T-helper 17 cell (primary cell): ENCODE results near the gene CNGB1. TPM values are rescaled to one million over a fixed set of nuclear protein-coding genes. Genes with fewer than 3 reads are reported as not detected.
A peak's percentile ranks its signal among the peaks of the same experiment; 100 is the strongest.

Source experiments
- ATAC-seq: fragments of 150-1000 bp; cut with Tn5 transposase; 2 replicates; pipeline ENCODE4 v1.10.0; 2021; ENCODE audit warnings: mild to moderate bottlenecking, moderate library complexity
- DNase-seq, 3 donors: peaks; one replicate each; pipeline versions ENCODE4 v3.0.0 to v3.0.0-alpha.2; 2020 to 2021
- H3K9me3 ChIP-seq: one replicate; pipeline ENCODE4 v1.7.0; 2013; ENCODE audit warnings: low read length, mild to moderate bottlenecking; ENCODE audit not compliant: control insufficient read depth, poor library complexity, severe bottlenecking
- H3K27ac Mint-ChIP-seq: one replicate; pipeline ENCODE4 v1.8.0; 2022; ENCODE audit warnings: mild to moderate bottlenecking, moderate library complexity, mixed read lengths
- H3K27me3 Mint-ChIP-seq: one replicate; pipeline ENCODE4 v1.8.0; 2022; ENCODE audit warnings: mixed read lengths
- H3K36me3 Mint-ChIP-seq: one replicate; pipeline ENCODE4 v1.8.0; 2022; ENCODE audit warnings: low read depth, mixed read lengths
- H3K4me1 Mint-ChIP-seq: one replicate; pipeline ENCODE4 v1.8.0; 2022; ENCODE audit warnings: mild to moderate bottlenecking, mixed read lengths
- H3K4me3 Mint-ChIP-seq: one replicate; pipeline ENCODE4 v1.8.0; 2022; ENCODE audit warnings: mild to moderate bottlenecking, moderate library complexity, mixed read lengths
- total RNA-seq, 4 donors: library from RNA in 2 of 4; stranded (reverse) in 2 of 4; gene quantifications; one replicate each; pipeline ENCODE4 v1.2.3 and lab custom pipeline; 2022 to 2026

The CNGB1 gene
- total RNA-seq, 2 donors from 2014 or later, result not detected

DNA sequence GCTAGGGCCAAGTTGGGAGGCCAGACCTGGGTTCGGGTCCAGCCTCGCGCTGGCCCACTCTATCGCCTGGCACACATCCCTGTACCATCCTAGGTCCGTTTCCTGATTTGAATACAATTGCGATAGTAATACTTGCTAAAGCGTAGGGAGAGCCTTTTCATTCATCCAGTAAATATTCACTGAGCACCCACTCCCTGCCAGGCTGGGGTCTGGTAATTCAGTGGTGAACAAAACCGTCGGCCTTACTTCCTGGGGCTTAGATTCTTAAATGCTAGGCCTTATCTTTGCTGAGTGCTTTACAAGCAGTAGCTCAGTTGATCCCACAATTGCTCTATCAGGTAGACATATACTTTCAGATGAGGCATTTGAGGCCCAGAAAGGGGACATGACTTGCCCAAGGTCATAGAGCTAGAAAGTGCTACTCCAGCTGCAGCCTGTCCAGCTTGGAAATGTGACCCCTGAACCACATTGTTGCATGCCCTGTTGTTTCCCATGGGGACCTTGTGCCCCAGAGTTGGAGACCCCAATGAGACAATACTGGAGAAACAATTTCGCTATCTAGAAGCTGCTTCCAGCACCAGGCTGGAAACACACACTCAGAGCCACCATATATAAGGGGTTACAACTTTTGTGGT, 31.0 kb upstream of the CNGB1 start:
- DNase-seq (no peak), ATAC-seq (no peak)
- Mint-ChIP-seq H3K36me3 (peaks cover 3% of the 10 kb centered on the region), H3K4me3 (peak overlapping the region; percentile 94), H3K4me1 (peaks cover 47% of the 10 kb centered on the region), H3K27ac (peak overlapping the region; percentile 77), H3K27me3 (no peaks in the 10 kb centered on the region)
- H3K9me3 ChIP-seq, result no peaks in the 10 kb centered on the region

DNA sequence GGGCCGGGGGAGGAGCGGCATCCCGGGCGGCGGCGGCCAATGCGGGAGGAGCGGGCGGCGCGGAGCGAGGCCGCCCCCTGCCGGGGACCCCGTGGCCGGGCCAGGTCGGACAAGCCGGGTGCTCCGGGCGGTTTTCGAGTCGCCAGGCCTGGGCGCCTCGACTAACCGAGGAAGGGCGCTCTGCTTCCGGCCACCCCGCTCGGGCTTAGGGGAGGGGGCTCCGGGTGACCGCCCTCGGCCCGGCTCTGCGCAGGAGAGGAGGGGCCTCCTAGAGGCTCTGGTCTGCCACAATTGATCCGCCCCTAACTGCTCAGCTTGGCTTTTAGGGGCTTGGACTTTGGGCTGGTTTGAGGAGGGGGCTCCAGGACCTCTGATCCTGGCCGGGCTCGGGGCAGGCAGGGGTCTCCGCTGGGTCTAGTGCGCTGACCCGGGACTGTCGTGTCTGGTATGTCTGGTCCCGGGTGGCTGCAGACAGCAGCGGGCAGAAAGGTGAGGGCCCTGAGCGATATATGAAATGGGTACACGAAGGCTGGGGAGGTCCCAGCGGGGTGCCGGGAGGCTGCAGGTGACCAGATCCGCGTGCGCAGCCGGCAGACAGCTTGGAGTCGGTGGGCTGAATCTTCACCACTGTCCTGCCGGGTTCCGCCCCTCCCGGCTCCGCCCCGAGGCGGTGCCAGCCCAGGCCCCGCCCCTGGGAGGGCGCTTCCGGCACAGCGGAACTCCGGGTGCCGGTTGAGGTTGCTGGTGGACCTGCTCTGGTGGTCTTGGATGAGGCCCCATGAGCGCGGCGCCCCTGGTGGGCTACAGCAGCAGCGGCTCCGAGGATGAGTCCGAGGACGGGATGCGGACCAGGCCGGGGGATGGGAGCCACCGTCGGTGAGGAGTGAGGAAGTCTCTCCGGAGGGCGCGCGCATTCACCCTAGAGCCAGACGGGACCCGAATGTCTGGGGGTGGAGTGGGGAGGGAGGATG, 30.1 kb upstream of the CNGB1 start, which contains the start of gene USB1:
Gene USB1, plus strand, starts transcription at position 702 of the 971 bp plus-strand sequence. Its CDS starts 77 bp downstream, at position 779.
- Mint-ChIP-seq H3K27me3 (no peaks in the 10 kb centered on the region), H3K36me3 (peaks cover 3% of the 10 kb centered on the region), H3K4me3 (peak within 1 kb of the TSS; percentile 94), H3K27ac (peak within 1 kb of the TSS; percentile 77), H3K4me1 (peaks cover 47% of the 10 kb centered on the region)
- DNase-seq, result peak; percentile 84 to 87 (median 86)
- ATAC-seq, result peak; percentile 80
- no peaks in the 10 kb centered on the region for H3K9me3 ChIP-seq

DNA sequence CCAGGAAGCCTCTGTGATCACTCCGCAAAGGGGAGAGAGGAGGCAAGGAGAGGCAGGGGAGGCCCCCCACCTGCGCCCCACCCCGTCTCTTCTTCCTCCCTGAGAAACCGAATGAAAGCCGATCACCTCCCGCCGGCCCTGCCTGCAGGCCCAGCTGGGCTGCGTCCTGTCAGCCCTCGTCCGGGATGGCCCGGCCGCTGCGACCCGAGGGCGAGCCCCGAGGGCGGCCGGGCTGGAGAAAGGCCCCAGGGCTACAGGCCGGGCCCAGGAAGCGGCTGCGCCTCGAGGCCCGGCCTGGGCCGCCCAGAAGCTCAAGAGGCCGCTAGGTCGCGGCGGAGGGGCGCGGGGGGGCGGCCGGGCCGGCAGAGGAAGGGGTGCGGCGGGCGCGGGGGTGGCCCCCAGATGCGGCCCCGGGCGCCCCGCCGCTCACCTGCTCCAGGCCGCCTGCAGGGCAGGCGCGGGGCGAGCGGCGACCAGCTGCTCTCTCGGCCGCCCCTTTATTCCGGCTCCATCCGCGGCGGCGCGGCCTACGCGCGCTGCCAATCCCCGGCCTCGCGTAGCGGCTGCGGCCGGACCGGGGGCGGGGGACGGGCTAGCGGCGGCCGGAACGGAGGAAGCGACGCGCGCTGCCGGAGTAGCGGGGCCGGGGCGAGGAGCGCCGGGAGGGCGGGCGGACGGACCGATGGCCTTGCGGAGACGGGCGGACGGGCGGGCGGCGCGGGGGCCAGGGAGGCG, 29.2 kb upstream of the CNGB1 start, which contains the start of gene ZNF319:
Gene ZNF319, minus strand, starts transcription at position 702 of the 735 bp plus-strand sequence. CDS start 2,407 bp downstream, outside the sequence.
- no peak for DNase-seq
- peaks cover 50% of the 10 kb centered on the region for H3K4me1 Mint-ChIP-seq
- peak; percentile 17 for ATAC-seq
- H3K27me3 Mint-ChIP-seq, result no peaks in the 10 kb centered on the region
- peaks cover 5% of the 10 kb centered on the region for H3K36me3 Mint-ChIP-seq
- H3K27ac Mint-ChIP-seq, result peak within 1 kb of the TSS; percentile 93
- no peaks in the 10 kb centered on the region for H3K9me3 ChIP-seq
- H3K4me3 Mint-ChIP-seq, result peak within 1 kb of the TSS; percentile 94

DNA sequence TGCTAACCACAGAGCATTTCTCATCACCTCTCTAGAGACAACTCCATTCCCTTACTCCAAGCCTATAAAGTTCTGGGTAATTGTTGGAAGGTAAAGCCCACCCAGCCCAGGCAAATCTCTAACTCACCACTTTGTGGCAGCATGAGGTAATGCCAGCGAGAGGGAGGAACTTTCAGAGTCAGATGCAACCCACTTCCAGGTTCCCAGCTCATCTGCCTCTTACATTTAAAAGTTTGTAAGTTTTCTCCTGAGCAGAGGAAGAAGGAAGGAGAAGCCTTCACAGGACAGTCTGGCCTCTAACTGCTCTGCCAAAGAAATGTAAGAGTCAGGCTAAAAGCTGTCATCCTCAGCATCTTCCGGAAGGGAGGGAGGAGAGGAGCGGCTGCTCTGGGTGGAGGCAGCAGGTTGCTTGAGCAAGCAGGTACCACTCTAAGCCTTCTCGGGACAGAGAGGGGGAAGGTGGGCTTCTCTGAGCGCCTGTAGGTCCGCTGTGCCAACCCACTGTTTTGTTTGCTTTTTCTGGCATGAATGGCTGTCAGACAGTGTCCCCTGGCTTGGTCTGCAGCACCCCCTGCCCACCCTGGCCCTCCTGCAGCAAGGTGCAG, 28.5 kb upstream of the CNGB1 start:
- ATAC-seq, result peak; percentile 24
- Mint-ChIP-seq H3K27me3 (no peaks in the 10 kb centered on the region), H3K4me3 (peak overlapping the region; percentile 87), H3K27ac (peak overlapping the region; percentile 93), H3K4me1 (peaks cover 49% of the 10 kb centered on the region), H3K36me3 (peaks cover 5% of the 10 kb centered on the region)
- DNase-seq, result no peak
- H3K9me3 ChIP-seq, result no peaks in the 10 kb centered on the region

DNA sequence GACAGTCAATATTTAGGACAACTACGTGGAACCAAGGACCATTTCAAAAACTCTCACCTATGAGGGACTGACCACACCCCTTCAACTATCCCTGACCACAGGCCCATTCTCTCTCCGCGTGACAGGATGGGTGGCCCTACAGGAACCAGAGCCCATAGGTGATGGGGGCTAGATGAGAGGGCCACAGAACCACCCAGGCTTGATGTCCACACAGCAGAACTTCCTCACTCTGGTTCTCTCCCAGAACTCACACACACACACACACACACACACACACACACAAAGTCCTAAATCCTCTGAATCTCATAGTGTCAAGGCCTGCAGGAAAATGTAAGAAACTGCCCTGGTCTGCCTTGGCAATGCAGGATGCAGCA, 28.1 kb upstream of the CNGB1 start:
- peaks cover 48% of the 10 kb centered on the region for H3K4me1 Mint-ChIP-seq
- ATAC-seq (no peak), DNase-seq (no peak)
- H3K27ac Mint-ChIP-seq, result peak overlapping the region; percentile 93
- H3K9me3 ChIP-seq, result no peaks in the 10 kb centered on the region
- H3K4me3 Mint-ChIP-seq, result peak overlapping the region; percentile 87
- no peaks in the 10 kb centered on the region for H3K27me3 Mint-ChIP-seq
- peaks cover 5% of the 10 kb centered on the region for H3K36me3 Mint-ChIP-seq

DNA sequence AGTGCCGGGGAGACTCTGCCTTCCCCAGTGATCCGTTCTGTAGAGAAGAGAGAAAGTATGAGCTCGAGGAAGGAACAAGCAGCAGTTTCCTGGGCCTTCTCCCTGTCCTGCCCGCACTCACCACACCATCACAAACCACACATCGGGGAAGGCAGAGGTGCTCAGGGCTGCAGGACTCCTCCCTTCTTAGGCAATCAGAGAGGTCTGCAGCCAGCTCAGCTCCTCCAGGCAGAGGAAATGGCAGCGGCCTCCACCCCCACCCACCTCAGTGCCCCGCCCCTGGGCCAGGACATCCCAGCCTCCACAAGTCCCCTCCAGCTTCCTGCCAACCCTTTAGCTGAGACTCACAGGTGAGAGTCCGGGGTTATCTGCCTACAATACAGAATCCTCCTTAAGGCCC, 27.6 kb upstream of the CNGB1 start:
- Mint-ChIP-seq H3K27me3 (no peaks in the 10 kb centered on the region), H3K4me1 (peaks cover 45% of the 10 kb centered on the region), H3K4me3 (peak overlapping the region; percentile 87), H3K36me3 (peaks cover 2% of the 10 kb centered on the region), H3K27ac (peak overlapping the region; percentile 93)
- H3K9me3 ChIP-seq, result no peaks in the 10 kb centered on the region
- ATAC-seq, result peak; percentile 24
- peak in 2 of 3 donors; percentile 37 to 46 for DNase-seq

DNA sequence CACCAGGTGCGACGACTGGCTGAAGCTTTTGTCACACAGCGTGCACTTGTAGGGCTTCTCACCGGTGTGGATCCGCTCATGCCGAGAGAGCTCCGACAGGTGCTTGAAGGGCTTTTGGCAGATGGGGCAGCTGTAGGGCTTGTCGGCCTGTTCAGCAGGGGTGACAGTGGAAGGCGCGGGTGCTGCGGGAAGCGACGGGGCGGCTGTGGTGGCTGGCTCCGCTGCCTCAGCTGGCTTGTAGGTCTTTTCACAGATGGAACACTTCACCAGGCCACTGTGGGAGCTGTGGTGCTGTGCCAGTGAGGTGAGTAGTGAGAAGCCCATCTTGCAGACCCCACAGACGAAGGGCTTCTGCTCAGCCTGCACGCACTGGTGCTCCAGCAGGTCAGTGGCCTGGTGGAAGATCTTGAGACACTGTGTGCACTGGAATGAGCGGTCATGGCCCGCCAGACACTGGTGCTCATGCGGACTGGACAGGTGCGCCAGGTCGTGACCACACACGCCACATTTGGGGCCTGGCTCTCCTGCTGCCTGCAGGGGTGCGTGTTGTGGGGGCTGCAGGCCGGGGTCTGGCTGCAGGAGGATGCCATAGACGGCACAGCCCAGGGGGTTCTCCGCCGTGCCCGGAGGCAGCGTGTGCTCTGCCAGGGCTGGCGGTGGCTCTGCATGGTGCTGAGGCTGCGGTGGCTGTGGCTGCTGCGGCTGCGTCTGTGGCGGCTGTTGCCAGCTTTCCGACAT, 26.8 kb upstream of the CNGB1 start:
- no peaks in the 10 kb centered on the region for H3K27me3 Mint-ChIP-seq
- ATAC-seq (no peak), DNase-seq (no peak)
- peak overlapping the region; percentile 93 for H3K27ac Mint-ChIP-seq
- peaks cover 2% of the 10 kb centered on the region for H3K36me3 Mint-ChIP-seq
- H3K4me3 Mint-ChIP-seq, result peak overlapping the region; percentile 87
- peaks cover 48% of the 10 kb centered on the region for H3K4me1 Mint-ChIP-seq
- no peaks in the 10 kb centered on the region for H3K9me3 ChIP-seq

DNA sequence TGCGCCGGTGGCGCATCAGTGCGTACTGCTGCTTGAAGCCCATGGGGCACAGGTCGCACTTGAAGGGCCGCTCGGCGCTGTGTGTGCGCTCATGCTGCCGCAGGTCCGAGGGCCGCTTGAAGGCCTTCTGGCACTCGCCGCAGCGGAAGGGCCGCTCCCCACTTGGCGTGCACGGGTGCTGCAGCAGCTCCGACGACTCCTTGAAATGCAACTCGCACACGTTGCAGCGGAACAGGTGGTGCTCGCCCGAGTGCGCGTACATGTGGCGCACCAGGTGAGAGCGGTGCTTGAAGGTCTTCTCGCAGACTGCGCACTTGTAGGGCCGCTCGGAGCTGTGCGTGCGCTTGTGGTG, 26.2 kb upstream of the CNGB1 start:
- DNase-seq, result no peak
- Mint-ChIP-seq H3K4me3 (peak overlapping the region; percentile 87), H3K27ac (peak overlapping the region; percentile 60), H3K27me3 (no peaks in the 10 kb centered on the region), H3K36me3 (peaks cover 2% of the 10 kb centered on the region), H3K4me1 (peaks cover 48% of the 10 kb centered on the region)
- no peak for ATAC-seq
- H3K9me3 ChIP-seq, result no peaks in the 10 kb centered on the region

DNA sequence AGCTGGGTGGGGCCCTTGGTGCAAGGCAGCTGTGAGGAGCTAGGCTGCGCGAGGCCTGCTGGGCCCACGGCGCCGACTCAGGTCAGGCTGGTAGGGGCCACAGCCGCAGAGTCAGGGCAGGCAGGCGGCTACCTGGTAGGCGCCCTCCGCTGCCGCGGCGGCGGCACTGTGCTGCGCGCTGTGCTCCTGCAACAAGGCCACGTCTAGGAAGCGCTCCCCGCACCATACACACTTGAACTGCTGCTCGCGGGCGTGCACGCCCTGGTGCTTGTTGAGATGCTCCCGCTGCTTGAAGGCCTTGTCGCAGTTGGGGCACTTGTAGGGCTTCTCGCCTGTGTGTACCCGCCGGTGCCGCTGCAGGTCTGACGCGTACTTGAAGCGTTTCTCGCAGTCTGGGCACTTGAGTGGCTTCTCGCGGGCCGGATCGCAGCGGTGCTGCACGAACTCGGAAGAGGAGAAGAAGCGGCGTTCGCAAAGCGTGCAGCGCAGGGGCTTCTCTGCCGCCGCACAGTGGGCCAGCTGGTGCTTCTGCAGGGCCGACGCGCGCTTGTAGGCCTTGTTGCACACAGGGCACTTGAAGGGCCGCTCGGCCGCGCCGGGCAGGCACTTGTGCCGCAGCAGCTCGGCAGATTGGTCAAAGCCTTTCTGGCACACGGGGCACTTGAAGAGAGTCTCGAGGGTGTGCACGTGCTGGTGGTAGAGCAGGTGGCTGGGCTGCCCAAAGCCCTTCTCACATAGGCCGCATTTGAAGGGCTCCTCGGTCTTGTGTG, 25.7 kb upstream of the CNGB1 start:
- H3K27me3 Mint-ChIP-seq, result no peaks in the 10 kb centered on the region
- ATAC-seq (no peak), DNase-seq (no peak)
- H3K9me3 ChIP-seq, result no peaks in the 10 kb centered on the region
- peak overlapping the region; percentile 83 for H3K27ac Mint-ChIP-seq
- peaks cover 42% of the 10 kb centered on the region for H3K4me1 Mint-ChIP-seq
- peaks cover 2% of the 10 kb centered on the region for H3K36me3 Mint-ChIP-seq
- H3K4me3 Mint-ChIP-seq, result peak overlapping the region; percentile 39

DNA sequence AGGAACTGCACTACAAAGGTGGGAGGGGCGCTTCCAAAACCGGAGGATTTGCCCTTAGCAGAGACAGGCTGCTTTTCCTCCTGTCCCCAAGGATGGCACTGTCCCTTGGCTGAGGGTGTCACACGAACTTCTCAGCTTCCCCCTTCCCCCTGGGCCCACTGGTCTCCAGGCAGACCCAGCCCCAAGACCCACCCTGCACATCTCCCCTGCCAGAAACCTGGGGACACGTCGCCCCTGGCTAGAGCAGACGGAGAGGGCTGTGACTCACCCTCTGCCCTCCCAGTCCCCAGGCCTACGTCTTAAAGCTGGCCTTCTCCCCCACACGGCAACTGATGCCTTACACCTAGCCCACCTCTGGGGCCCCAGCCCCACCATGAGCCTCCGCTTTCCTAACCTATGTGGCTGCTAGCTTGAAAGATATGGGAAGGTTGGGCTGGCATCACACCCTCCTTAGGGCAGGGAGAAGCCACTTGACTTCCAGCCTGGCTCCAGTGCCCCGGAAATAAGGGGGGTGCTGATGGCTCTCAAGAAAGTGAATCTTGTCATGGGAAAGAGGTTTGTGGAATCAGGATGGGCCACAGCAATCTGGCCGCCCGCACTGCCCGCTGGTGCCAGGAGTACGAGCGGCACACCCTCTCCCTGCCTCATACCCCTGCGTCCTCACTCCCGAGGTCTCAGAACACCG, 24.9 kb upstream of the CNGB1 start:
- H3K9me3 ChIP-seq, result no peaks in the 10 kb centered on the region
- DNase-seq (no peak), ATAC-seq (no peak)
- Mint-ChIP-seq H3K27me3 (no peaks in the 10 kb centered on the region), H3K27ac (peak overlapping the region; percentile 83), H3K4me1 (peaks cover 37% of the 10 kb centered on the region), H3K36me3 (peaks cover 2% of the 10 kb centered on the region), H3K4me3 (peak overlapping the region; percentile 31)

DNA sequence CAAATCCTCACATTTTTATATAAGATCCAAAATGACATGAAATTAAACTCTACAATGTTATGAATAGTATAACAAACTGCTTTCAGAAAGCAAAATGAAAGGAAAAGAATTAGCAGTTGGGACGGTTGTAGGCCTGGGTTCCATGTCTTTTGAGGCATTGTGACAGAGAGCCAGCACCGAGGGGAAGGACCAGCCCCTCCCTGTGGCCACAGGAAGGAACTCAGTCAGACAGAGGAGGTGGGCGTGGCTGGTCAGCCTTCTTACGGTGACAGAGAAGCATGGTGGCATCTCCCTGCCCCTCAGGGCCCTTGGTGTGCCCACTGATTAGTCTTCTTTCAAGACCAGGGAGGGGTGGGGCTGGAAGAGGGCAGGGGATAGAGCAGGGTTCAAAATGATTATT, 23.9 kb upstream of the CNGB1 start:
- Mint-ChIP-seq H3K27me3 (no peaks in the 10 kb centered on the region), H3K4me1 (peaks cover 43% of the 10 kb centered on the region), H3K27ac (peak overlapping the region; percentile 83), H3K36me3 (peaks cover 2% of the 10 kb centered on the region), H3K4me3 (peak overlapping the region; percentile 55)
- DNase-seq (peak in 1 of 3 donors; percentile 24), ATAC-seq (peak; percentile 30)
- H3K9me3 ChIP-seq, result no peaks in the 10 kb centered on the region
